ENCODE results near the gene MRPL52. TPM values are rescaled to one million over a fixed set of nuclear protein-coding genes. Genes with fewer than 3 reads are reported as not detected.

Gene MRPL52
- total RNA-seq, 1 experiment from 2014 or later = 89.5 TPM

- no peak for DNase-seq (ENCODE audit: low read depth, low spot score)
- H3K4me1 ChIP-seq (ENCODE audit: control insufficient read depth, insufficient read depth, low read length) = no peaks in the 10 kb centered on the region
- TF ChIP-seq POLR2AphosphoS5 (IDR thresholded peaks at IDR 0.05; ENCODE audit: low read depth, low read length) (no peak), SIN3A (IDR thresholded peaks at IDR 0.05; ENCODE audit: borderline replicate concordance, insufficient read depth, low read depth, low read length) (no peak), TCF7L2 (IDR thresholded peaks at IDR 0.05; ENCODE audit: low read depth, low read length) (no peak), REST (IDR thresholded peaks at IDR 0.05; ENCODE audit: insufficient read depth in 1 of 2, low read depth in 2 of 2, low read length in 1 of 2) (no peak)
- TF ChIP-seq, protein P1, sequence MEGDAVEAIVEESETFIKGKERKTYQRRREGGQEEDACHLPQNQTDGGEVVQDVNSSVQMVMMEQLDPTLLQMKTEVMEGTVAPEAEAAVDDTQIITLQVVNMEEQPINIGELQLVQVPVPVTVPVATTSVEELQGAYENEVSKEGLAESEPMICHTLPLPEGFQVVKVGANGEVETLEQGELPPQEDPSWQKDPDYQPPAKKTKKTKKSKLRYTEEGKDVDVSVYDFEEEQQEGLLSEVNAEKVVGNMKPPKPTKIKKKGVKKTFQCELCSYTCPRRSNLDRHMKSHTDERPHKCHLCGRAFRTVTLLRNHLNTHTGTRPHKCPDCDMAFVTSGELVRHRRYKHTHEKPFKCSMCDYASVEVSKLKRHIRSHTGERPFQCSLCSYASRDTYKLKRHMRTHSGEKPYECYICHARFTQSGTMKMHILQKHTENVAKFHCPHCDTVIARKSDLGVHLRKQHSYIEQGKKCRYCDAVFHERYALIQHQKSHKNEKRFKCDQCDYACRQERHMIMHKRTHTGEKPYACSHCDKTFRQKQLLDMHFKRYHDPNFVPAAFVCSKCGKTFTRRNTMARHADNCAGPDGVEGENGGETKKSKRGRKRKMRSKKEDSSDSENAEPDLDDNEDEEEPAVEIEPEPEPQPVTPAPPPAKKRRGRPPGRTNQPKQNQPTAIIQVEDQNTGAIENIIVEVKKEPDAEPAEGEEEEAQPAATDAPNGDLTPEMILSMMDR (IDR thresholded peaks at IDR 0.05) = no peak
- H3K27ac ChIP-seq (ENCODE audit: low read length) = no peak overlapping the region
- ChIA-PET POLR2A (no interaction called here), CTCF (no interaction called here)
- intact Hi-C loops (cut with micrococcal nuclease; ENCODE audit: unreplicated experiment) (no loop called here), in situ Hi-C loops (cut with HindIII; ENCODE audit: low pct_unique_long_range_greater_than_20kb, low sequenced_read_pairs) (no loop called here)
- H3K9me3 ChIP-seq (ENCODE audit: control insufficient read depth, insufficient read depth, low read depth, low read length) = no peaks in the 10 kb centered on the region
- no peaks in the 10 kb centered on the region for H3K27me3 ChIP-seq (ENCODE audit: control insufficient read depth, insufficient read depth, low read length)
- BruUV-seq (replicated peaks) = no TSS peak
- no peak for ATAC-seq
- no peaks in the 10 kb centered on the region for H3K36me3 ChIP-seq (ENCODE audit: control insufficient read depth, insufficient read depth, low read length)
- H3K4me3 ChIP-seq (ENCODE audit: low read depth in 2 of 2, low read length in 2 of 2) = no peak overlapping the region
Measured at GRCh38 chr14:22841769-22842168, 12.1 kb downstream of the MRPL52 start.

- Histone ChIP-seq H3K36me3 (ENCODE audit: control insufficient read depth, insufficient read depth, low read length) (no peaks in the 10 kb centered on the region), H3K27me3 (ENCODE audit: control insufficient read depth, insufficient read depth, low read length) (no peaks in the 10 kb centered on the region), H3K9me3 (ENCODE audit: control insufficient read depth, insufficient read depth, low read depth, low read length) (no peaks in the 10 kb centered on the region), H3K4me1 (ENCODE audit: control insufficient read depth, insufficient read depth, low read length) (no peaks in the 10 kb centered on the region), H3K27ac (ENCODE audit: low read length) (no peak overlapping the region), H3K4me3 (ENCODE audit: low read depth in 2 of 2, low read length in 2 of 2) (no peak overlapping the region)
- ChIA-PET CTCF (interaction anchor here (0.5 kb wide), 1 partner anchor 129 kb away, joined by 4 read pairs; no protein-coding TSS in a partner anchor), POLR2A (no interaction called here)
- no peak for ATAC-seq
- no peak for DNase-seq (ENCODE audit: low read depth, low spot score)
- TF ChIP-seq REST (IDR thresholded peaks at IDR 0.05; ENCODE audit: insufficient read depth in 1 of 2, low read depth in 2 of 2, low read length in 1 of 2) = no peak
- no peak for TF ChIP-seq SIN3A (IDR thresholded peaks at IDR 0.05; ENCODE audit: borderline replicate concordance, insufficient read depth, low read depth, low read length)
- TF ChIP-seq POLR2AphosphoS5 (IDR thresholded peaks at IDR 0.05; ENCODE audit: low read depth, low read length) = no peak
- TF ChIP-seq, protein P1 (IDR thresholded peaks at IDR 0.05) = no peak
- no peak for TF ChIP-seq TCF7L2 (IDR thresholded peaks at IDR 0.05; ENCODE audit: low read depth, low read length)
- BruUV-seq (replicated peaks) = no TSS peak
- intact Hi-C loops (cut with micrococcal nuclease; ENCODE audit: unreplicated experiment) = no loop called here
- in situ Hi-C loops (cut with HindIII; ENCODE audit: low pct_unique_long_range_greater_than_20kb, low sequenced_read_pairs) = no loop called here
Measured at GRCh38 chr14:22842211-22843122, 12.8 kb downstream of the MRPL52 start.
